HG02623 (cell line): Measurements from ENCODE around the gene NHS.

Source experiments
- ATAC-seq: cut with Tn5 transposase; IDR thresholded peaks from one replicate; pipeline ENCODE4 v1.9.1; 2021; ENCODE audit warnings: moderate library complexity; ENCODE audit not compliant: unreplicated experiment

NHS gene

DNA sequence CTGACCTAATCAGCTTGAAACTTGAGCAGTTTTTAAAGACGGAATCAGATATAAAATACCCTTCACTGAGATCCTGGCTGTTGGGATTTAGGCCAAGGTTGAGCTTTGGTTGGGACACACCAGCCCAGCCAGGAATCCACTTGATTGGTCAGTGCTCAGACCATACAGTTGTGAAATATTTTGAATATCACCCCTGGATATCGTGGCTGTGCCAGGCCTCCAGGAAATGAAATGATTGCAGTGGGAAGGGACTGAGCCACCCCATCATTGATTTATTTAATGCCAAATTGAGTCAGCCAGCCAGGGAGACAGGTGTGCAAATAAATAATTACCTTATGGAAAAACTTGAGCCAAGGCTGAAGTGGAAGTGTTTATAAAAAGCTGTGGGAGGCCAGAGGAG is 233.9 kb downstream of the NHS start:
- ATAC-seq: no peak

DNA sequence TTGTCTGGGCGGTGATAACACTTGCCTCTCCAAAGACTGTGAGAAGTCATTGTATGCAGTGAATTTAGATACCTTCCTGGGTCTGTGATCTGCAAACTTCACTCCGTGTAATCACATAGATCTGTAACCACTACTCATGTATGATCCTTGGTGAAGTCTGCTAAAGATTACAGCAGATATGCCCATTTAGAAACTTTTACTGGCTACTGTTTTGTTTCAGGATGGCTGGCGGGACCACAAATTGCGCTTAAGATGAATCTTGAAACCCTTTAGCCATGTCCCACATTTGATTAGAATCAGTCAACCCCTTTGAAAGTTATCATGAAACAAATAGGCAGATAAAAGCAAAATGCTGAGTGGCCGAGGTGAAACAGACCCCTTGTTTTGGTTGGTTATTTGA is 235.8 kb downstream of the NHS start:
- ATAC-seq: no peak

DNA sequence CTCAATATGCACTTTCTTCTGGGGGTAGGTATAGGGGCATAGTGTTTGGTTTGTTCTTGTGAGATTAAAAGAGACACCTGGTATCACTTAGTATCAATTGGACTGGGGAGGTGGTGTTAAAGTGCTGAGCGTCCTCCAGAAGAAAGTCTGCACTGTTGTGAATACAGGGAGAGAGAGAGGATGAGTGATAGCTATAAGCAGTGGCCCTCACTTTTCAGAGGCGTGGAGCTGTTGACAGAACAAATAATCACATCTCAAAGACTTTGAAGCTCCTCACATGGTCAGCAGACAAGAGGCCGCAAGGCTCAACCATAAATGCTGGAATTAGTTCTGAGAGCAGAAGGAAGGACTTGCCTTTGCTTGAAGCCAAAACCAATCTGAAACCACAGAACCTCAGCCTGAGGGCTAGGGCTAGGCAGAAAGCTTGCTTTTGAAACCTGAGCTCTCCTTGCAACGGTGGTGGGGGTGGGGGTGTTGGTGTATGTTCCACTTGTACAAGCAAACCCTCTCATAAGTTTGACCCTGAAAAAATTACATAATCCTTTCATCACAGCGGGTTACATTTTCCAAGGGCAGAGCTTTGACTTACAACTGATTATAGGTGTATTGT is 239.1 kb downstream of the NHS start:
- no peak for ATAC-seq

DNA sequence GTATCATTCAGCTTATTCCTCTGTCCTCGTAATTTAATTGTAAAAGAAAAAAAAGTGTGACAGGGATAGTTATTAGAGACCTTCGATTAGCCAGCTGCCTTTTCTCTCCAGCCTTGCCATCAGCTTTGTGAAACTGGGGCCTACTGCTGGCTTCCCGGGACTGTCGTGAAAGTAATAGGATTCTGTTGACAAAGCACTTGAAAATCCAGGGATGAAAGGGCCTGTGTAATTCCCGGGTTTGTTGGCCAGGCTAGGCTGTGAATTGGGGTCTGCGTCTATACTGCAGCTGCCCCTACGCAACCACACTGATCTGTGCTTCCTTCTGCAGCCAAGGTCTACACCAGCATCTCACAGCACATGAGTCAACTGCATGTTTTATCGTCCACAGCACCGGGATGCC is 241.9 kb downstream of the NHS start:
- ATAC-seq: no peak

DNA sequence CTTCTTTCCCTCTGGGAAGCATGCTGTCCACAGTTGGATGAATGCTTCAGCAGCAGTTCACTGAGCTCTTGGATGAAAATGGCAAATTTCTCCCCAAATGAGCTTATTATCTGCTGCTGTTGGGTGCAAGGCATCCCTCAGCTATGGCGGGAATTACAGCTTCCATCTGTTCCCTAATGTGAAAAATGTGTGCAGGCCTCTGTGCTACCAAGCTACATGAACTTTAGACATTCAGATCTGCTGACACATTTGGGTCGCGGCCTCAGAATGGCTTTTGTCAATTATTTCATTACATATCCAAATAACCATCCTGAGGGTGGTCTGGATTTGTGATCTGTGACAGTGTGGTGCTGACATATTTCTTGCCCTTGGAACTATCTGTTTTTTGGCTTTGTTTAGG is 242.8 kb downstream of the NHS start:
- ATAC-seq: no peak

DNA sequence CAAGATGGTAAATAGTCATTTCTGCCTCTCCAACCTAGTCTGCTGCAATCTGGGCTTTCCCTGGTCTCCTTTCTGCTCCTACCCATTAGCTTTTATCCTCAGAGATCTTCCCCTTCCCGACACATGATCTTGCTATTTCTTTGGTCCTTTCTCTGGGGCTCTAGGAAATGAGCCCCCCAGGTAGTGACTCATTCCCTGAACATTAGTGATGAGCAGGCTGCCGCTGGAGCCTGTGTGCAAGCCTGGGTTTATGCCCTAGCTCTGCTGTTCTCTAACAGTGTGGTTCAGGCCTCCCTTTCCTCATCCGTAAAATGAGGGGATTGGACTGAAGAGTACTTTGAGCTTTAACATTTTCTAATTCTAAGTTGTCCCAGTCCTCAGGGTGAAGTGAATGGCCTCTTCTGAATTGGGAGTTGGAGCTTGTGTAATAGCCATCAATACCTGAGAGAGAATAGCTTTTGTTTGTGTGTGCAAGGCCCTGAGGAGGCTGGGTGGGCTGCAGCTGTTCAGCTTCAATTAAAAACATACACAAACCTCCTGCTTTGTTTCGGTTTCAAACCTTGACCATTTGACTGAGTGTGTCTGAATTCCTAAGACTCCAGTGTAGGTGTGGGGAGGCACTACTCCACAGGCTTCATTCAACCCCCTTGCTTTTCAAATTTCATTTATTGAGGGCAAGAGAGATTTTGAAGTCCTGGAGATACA is 246.7 kb downstream of the NHS start:
- ATAC-seq: no peak

DNA sequence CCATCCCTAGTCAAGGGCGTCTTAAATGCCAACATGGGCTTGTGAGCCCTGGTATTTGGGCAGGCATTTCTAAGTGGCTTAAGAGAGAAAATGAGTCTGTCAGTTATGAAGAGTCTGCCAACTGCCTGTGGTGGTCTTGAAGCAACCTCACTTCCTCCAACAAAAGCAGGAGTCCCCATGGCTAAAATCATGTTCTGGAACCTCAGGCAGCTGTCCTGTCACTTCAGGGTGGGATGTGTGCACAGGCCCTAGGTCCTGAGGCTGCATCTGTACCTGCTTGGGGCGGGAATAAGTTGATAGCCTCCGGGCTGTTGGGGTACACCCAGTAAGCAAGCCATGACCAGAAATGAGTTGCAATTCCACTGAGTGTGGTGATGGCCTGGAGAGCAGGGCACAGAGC is 247.3 kb downstream of the NHS start:
- ATAC-seq: no peak

DNA sequence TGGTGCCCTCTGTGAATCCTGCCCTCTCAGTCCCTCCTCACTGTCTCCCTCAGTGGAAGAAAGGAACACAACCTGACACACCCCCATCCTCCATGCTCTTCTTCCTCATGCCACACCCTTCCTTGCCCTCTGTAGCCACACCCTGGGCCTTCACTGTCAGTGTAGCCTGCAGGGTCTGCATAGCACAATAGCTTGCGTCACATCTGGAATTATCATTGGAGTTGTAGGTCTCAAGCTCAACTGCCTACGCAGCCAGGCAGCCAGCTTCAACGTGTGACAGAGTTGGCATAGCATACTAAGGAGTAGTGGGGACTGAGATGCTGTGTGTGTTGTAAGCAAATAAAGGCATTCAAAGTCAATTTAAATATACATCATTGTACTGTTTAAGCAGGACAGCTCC is 248.8 kb downstream of the NHS start:
- ATAC-seq: no peak

DNA sequence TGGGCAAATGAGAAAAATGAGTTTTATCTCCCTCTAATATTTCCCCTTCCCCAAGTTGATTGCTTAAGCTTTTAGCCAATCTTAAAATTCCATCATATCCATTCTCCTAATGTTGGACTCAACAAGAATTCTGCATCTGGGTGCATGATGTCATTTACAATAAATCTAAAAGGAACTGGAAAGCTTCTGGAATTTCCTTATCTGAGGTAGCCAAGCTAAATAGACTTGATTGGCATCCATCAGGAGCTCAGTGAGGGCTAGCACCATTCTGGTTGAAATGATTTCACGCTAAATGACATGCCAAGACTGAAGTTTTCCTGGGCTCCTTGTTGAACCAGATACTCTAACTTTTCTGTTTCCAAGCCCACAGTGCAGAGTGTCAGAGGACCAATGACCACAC is 252.0 kb downstream of the NHS start:
- no peak for ATAC-seq

DNA sequence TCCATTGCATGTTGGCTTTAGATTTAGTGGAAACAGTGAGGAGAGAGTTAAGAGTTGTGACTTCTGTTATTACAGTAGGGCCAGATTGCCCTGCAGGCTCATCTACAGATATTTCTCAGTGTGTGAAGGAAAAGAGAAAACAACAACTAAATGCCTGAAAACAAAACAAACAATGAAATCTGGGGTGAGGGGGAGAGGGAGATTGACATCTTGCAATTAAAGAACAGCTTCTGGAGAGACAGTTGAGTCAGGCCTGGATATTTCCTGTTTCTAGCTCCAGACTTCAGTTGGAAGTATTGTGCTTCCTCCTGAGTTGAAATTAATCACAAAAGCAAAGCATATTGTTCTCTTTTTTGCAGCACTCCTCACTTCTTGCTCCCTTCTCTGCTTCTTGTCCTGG is 254.0 kb downstream of the NHS start:
- no peak for ATAC-seq

DNA sequence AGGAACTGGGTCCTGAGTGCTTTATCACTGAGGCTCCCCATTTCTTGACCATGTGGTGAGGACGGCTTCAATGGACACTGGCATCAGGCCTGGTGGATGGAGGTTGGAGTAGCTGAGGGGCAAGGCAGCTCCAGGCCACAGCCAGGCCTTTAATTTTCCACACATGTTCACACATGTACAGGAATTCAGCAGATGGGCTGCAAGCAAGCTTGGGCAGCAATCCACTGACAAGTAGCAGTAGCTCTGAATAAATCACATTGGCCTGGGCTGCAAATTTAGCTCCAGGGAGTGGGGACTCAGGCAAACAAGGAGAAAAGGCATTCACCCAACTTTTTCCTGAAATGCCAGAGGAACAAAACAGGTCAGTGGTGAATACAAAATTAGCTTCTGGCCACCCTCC is 254.5 kb downstream of the NHS start:
- ATAC-seq: no peak

DNA sequence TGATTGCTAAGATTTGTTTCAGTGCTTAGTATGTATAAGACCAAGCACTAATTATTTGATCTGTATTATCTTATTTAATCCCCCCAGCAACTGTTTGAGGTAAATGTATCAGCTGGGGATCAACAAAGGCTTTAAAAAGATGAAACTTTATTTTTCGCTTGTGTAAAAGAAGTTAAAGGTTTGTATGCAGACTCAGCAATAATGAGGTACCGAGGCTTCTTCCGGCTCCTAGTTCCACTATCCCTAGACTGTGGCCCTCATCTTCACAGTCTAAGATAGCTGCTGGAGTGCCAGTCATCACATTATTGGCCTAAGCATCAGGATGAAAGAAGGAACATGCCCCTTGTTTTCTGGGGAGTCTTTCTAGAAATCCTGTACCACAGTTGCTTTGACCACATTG is 256.6 kb downstream of the NHS start:
- ATAC-seq: no peak

DNA sequence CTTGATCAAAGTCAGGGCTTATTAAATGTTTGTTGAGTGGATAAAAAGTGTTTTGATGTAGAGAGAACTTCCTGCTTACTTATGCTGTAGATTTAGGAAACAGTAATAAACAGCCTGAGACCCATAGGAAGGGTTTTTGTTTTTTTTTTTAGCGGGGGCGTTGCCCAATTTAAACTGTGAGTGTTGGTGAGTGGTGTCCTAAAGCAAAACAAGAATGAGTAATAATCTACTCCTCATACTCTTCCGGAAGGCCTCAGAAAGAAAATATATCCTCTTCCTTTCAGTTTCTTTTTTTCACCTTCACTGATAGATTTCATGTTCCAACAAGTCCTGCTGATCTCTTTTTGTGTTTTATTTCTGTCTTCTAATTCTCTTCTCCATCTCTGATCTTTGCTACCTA is 257.9 kb downstream of the NHS start:
- ATAC-seq: no peak

DNA sequence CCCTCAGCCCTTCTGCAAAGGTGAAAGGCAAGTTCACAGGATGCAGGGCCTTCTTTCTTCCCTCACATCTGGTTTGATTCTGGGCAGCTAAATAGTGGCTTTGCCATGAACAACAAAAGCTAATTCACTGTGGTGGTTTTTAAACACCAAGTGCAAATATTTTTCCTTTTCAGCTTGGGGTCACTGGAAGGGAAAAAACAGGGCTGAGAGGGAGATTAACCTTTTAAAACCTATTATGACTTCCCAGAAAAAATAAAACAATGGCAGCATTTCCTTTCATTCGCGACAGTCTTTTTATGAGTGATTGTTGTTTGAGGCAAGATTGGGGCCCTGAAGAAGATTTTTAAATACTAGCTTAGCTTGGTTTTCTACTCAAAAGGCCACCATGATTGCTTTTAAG is 258.5 kb downstream of the NHS start:
- no peak for ATAC-seq

DNA sequence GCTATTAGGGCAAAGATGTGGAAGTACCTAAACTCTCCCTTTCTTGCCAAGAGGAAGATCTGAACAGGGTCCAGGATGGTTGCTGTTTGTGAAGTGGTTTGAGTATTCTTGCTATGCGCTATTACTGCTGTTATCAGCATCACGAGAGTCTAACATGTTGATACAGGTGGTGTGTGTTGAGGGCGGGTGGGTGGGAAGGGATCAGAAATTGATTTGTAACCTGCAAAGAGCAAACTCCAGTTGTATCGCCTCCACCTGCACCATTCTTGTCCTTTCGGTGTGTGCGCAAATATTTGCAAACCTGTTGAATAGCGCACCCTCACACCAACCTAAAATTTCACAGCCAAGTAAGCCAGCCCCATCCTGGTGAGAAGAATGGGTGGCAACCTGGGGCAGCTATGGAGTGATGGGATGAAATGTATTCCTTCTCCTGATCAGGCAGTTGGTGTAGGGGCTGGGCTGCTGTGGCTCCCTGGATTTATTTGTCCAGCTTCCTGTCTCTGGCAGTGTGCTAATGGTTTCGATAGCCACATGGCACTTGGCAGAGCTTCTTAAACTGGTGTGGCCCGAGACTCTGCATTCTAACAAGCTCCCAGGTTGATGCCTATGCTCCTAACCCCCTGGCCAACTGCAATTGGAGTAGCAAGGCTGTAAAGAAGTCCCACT is 259.7 kb downstream of the NHS start:
- ATAC-seq: no peak

DNA sequence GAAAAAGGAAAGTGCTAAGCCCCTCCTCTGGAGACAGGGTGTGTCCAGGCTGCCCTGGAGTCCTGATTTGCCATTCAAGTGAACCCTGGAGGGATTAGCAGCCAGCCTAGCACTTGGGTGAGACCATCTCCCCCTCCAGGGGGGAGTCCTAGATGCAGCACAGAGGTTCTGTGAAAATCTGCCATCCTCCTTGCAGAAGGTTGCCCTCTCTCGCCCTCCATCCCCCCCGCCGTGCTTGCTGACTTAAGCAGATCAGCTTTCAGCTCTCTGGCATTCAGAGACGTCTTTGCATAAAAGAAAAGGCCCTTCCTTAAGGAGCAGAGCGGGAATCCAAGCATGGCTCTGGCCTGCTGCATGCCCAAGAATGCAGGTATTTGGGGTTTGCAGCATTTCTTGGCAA is 260.2 kb downstream of the NHS start:
- no peak for ATAC-seq

DNA sequence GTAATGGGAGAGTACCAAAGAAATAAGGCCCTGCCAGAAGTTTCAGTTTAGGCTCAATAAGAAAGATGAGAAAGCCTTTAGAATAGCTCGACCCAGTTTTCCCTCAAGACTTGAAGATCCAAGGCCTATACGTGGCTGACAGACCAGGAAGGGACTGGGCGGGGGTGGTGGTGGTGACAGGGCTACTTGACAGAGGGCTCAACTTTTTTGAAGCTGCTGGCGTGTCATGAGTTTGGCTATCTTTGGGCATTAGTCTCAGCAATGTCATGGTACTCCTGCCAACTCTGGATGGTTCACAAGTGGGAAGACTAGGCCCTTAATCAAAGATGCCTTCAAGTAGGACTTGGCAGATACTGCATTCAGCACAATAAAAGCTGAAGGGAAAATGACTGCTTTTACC is 262.2 kb downstream of the NHS start:
- no peak for ATAC-seq

DNA sequence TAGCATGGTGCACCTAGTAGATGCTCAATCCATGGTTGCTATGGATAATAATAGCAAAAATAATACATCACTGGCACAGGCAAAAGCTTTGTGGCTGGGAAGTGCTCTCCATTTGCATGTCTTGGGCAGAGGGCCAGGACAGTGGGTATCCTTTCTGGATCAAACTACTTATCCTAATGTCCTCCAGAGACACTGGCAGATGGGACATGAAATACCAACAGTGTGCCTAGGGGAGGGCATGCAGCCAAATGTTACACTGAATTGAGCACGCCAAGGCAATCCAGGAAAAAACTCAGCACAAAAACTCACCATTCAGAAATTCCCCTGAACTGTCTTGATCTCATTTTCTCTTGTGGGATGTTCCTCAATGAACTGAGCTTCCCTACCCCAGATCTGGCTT is 263.7 kb downstream of the NHS start:
- no peak for ATAC-seq

DNA sequence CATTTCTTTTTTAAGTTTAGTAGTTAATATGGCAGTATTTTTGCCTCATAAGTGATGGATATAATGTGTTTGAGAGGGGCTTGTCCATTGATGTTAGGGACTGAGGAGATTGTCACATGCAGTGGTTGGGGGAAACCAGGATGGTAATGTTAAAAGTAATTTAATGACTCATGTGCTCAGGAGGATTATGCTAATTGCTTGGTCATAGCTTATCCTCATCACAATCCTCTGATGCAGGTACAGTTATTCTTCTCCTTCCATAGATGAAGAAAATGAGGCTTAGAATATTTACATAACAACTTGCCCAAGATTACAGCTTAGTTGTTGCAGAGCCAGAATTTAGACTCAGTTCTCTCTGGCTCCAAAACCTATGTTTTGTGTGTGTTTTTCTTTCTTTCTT is 267.9 kb downstream of the NHS start:
- no peak for ATAC-seq

DNA sequence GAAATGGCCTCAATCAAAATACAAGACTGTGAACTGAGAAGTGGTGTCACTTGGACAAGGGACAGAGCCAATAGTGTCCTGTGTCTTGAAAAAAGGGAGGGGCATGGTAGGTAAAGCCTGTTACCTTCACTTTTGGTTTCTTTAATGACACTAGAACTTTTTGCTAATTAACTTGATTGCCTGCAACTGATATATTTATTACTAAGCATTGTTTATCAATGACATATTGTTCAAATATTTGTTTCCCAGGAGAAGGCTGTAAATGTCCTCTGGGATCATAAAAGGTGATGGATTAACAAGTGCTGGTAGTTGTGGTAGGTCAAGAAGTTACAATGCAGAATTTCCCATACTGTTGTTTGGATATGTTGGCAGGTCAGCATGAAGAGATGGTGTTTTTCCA is 268.5 kb downstream of the NHS start:
- no peak for ATAC-seq

DNA sequence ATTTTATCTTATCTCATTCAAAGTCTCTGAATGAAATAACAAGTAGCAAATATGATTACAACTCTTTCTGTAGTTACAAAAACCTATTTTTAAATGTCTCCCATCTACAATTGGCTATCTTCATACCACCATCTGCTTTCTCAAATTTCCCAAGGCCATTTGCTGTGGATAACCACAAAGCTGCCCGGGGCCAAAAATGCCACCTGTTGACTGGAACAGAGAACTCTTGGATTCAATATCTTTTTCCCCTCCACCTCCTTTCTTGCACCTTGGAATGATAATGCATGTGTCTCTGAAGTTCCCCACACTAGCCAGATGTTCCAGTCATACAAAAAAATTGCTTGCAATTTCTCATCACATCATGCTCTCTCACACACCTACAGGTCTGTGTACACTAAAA is 269.0 kb downstream of the NHS start:
- ATAC-seq: no peak

DNA sequence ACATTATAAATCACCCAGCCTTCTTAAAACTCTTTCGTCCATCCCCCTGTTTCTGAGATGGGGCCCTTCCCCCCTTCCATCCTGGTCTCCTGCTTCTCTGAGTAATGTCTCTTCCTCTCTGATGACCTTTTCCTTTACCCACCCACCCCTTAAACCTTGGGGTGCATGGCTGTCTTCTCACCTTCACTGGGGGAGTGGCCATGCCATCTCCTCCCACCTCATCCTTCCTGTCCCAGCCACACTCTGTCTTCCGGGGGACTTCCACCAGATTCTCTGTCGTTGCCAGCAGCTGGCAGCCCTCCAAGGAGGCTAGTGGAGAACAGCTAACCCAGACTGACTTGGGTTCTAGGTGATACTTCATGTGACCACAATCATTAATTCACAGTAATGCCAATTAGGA is 279.1 kb downstream of the NHS start:
- no peak for ATAC-seq
